IMR-90 (cell line): Measurements from ENCODE around the gene MARCHF7.

Experiments used
- BHLHE40 ChIP-seq: fragments of 150-350 bp; IDR thresholded peaks from 2 replicates; pipeline ENCODE4 v1.6.1; 2016; ENCODE audit warnings: mild to moderate bottlenecking, low read depth, low read length
- CEBPB ChIP-seq: IDR thresholded peaks from 2 replicates; pipeline ENCODE4 v1.6.1; 2012; ENCODE audit warnings: low read depth, low read length, improper control_type of control experiment
- CTCF ChIP-seq: conservative IDR thresholded peaks from 2 replicates; pipeline ENCODE4 v1.5.1; 2012; ENCODE audit warnings: mild to moderate bottlenecking, low read depth, low read length, improper control_type of control experiment
- MAFK ChIP-seq: IDR thresholded peaks from 2 replicates; pipeline ENCODE4 v1.6.1; 2012; ENCODE audit warnings: low read depth, low read length, improper control_type of control experiment
- MXI1 ChIP-seq: IDR thresholded peaks from 2 replicates; pipeline ENCODE4 v1.6.1; 2012; ENCODE audit warnings: low read depth, mild to moderate bottlenecking, low read length, moderate library complexity, borderline replicate concordance
- POLR2A ChIP-seq: IDR thresholded peaks from 2 replicates; pipeline ENCODE4 v1.6.1; 2012; ENCODE audit warnings: mild to moderate bottlenecking, low read depth, low read length
- RAD21 ChIP-seq: IDR thresholded peaks from 2 replicates; pipeline ENCODE4 v1.6.1; 2012; ENCODE audit warnings: low read length, improper control_type of control experiment
- USF2 ChIP-seq: fragments of 150-350 bp; IDR thresholded peaks from 2 replicates; pipeline ENCODE4 v1.6.1; 2017; ENCODE audit warnings: mild to moderate bottlenecking, antibody characterized with exemption, low read length, low read depth

- no peak for TF ChIP-seq CEBPB
- peak; percentile 30 for TF ChIP-seq CTCF
- TF ChIP-seq POLR2A: no peak
- no peak for TF ChIP-seq BHLHE40
- TF ChIP-seq MAFK: no peak
- TF ChIP-seq RAD21: no peak
- TF ChIP-seq USF2: no peak
- no peak for TF ChIP-seq MXI1
Measured at GRCh38 chr2:159755788-159756187, 43.5 kb downstream of the MARCHF7 start.
